Neural cell (in vitro differentiated cells): Measurements from ENCODE around the gene RPL38. TPM values are rescaled to one million over a fixed set of nuclear protein-coding genes. Genes with fewer than 3 reads are reported as not detected.

Source experiments
- H2AFZ ChIP-seq: fragments of 200-600, 300-800 bp; sonication (generic), shearing (Covaris generic); 2 replicates; pipeline ENCODE4 v1.6.0; 2014; ENCODE audit warnings: low read depth, mild to moderate bottlenecking, antibody characterized with exemption, low read length, moderate library complexity
- H3F3A ChIP-seq: fragments of 200-600 bp; shearing (Covaris generic); 2 replicates; pipeline ENCODE4 v1.6.1; 2016; ENCODE audit warnings: mild to moderate bottlenecking, moderate library complexity, mixed read lengths, antibody characterized with exemption, low read length; ENCODE audit not compliant: insufficient read depth, poor library complexity, severe bottlenecking
- H3K27ac ChIP-seq: fragments of 200-600, 300-800 bp; sonication (generic), shearing (Covaris generic); 2 replicates; pipeline ENCODE4 v1.5.1; 2014; ENCODE audit warnings: mild to moderate bottlenecking, low read length, moderate library complexity
- H3K27me3 ChIP-seq: fragments of 300-800, 200-600 bp; sonication (generic), shearing (Covaris generic); 2 replicates; pipeline ENCODE4 v1.6.0; 2014; ENCODE audit warnings: mild to moderate bottlenecking, low read depth, low read length, moderate library complexity; ENCODE audit not compliant: insufficient read depth
- H3K36me3 ChIP-seq: fragments of 300-800, 200-600 bp; sonication (generic), shearing (Covaris generic); 2 replicates; pipeline ENCODE4 v1.5.1; 2014; ENCODE audit warnings: mild to moderate bottlenecking, antibody characterized with exemption, low read length, moderate library complexity; ENCODE audit not compliant: insufficient read depth
- H3K4me2 ChIP-seq: fragments of 300-800, 200-600 bp; sonication (generic), shearing (Covaris generic); 2 replicates; pipeline ENCODE4 v1.6.0; 2014; ENCODE audit warnings: mild to moderate bottlenecking, low read length
- H3K4me3 ChIP-seq: fragments of 300-800, 200-600 bp; sonication (generic), shearing (Covaris generic); 2 replicates; pipeline ENCODE4 v1.5.1; 2014; ENCODE audit warnings: mild to moderate bottlenecking, low read length, moderate library complexity
- H3K79me2 ChIP-seq: fragments of 200-600 bp; shearing (Covaris generic); replicated peaks from 2 replicates; pipeline ENCODE4 v1.6.0; 2014; ENCODE audit warnings: mild to moderate bottlenecking, low read length, moderate library complexity; ENCODE audit not compliant: insufficient read depth
- H3K9ac ChIP-seq: fragments of 300-800, 200-600 bp; sonication (generic), shearing (Covaris generic); 2 replicates; pipeline ENCODE4 v1.6.1; 2016; ENCODE audit warnings: mild to moderate bottlenecking, low read length, mixed read lengths
- H3K9me2 ChIP-seq: fragments of 200-600 bp; shearing (Covaris generic); 2 replicates; pipeline ENCODE4 v1.6.1; 2016; ENCODE audit warnings: mild to moderate bottlenecking, low read length, mixed read lengths; ENCODE audit not compliant: insufficient read depth
- H3K9me3 ChIP-seq: fragments of 200-600, 300-800 bp; sonication (generic), shearing (Covaris generic); 2 replicates; pipeline ENCODE4 v1.6.1; 2016; ENCODE audit warnings: mild to moderate bottlenecking, mixed run types, low read length, moderate library complexity, mixed read lengths
- H4K20me1 ChIP-seq: fragments of 200-600 bp; shearing (Covaris generic); 2 replicates; pipeline ENCODE4 v1.6.1; 2016; ENCODE audit warnings: mild to moderate bottlenecking, mixed run types; ENCODE audit not compliant: insufficient read depth
- EP300 ChIP-seq: fragments of 450-650 bp; conservative IDR thresholded peaks from 2 replicates; pipeline ENCODE4 v1.6.1; 2014; ENCODE audit warnings: antibody characterized with exemption, mild to moderate bottlenecking, moderate library complexity; ENCODE audit not compliant: poor library complexity, severe bottlenecking
- EZH2 ChIP-seq: fragments of 200-600, 300-800 bp; shearing (Covaris generic), sonication (generic); IDR thresholded peaks from 2 replicates; pipeline ENCODE4 v1.6.1; 2014; ENCODE audit warnings: antibody characterized with exemption, low read length, borderline replicate concordance, mild to moderate bottlenecking; ENCODE audit not compliant: insufficient read depth, poor library complexity, severe bottlenecking
- MXI1 ChIP-seq: fragments of 450-650 bp; conservative IDR thresholded peaks from 2 replicates; pipeline ENCODE4 v1.6.1; 2014; ENCODE audit warnings: antibody characterized with exemption, mild to moderate bottlenecking; ENCODE audit not compliant: poor library complexity, severe bottlenecking
- POLR2AphosphoS5 ChIP-seq: IDR thresholded peaks from 2 replicates; pipeline ENCODE4 v1.6.1; 2012
- RAD21 ChIP-seq: fragments of 450-650 bp; conservative IDR thresholded peaks from 2 replicates; pipeline ENCODE4 v1.6.1; 2014; ENCODE audit warnings: antibody characterized with exemption, mild to moderate bottlenecking, moderate library complexity
- SMC3 ChIP-seq: fragments of 450-650 bp; conservative IDR thresholded peaks from 2 replicates; pipeline ENCODE4 v1.6.1; 2014; ENCODE audit warnings: antibody characterized with exemption, mild to moderate bottlenecking, moderate library complexity; ENCODE audit not compliant: poor library complexity
- TAF1 ChIP-seq: IDR thresholded peaks from 2 replicates; pipeline ENCODE4 v1.6.1; 2012; ENCODE audit warnings: low read depth
- polyA plus RNA-seq: library from polyadenylated mRNA; depleted of rRNA; stranded (reverse); fragments of >200 nt; gene quantifications from 2 replicates; pipeline ENCODE4 v1.2.3, GENCODE V29; 2014
- TF ChIP-seq, protein P1 (sequence below): fragments of 450-650 bp; IDR thresholded peaks from 2 replicates; pipeline ENCODE4 v1.5.1; 2014; ENCODE audit warnings: antibody characterized with exemption, mild to moderate bottlenecking, moderate library complexity; ENCODE audit not compliant: poor library complexity, severe bottlenecking
- TF ChIP-seq, protein P2 (sequence below): IDR thresholded peaks from 2 replicates; pipeline ENCODE4 v1.6.1; 2012; ENCODE audit warnings: borderline replicate concordance

RPL38 gene
- polyA plus RNA-seq, 1 donor from 2014 or later, result 378 TPM

GRCh38 chr17:74201948-74202347, 1.5 kb upstream of the RPL38 start:
- H3K79me2 ChIP-seq, result peaks cover 27% of the 10 kb centered on the region
- no peaks in the 10 kb centered on the region for H4K20me1 ChIP-seq
- no peak overlapping the region for H2AFZ ChIP-seq
- H3K4me3 ChIP-seq, result no peak overlapping the region
- no peaks in the 10 kb centered on the region for H3K9me2 ChIP-seq
- no peaks in the 10 kb centered on the region for H3K9me3 ChIP-seq
- H3F3A ChIP-seq, result no peaks in the 10 kb centered on the region
- no peaks in the 10 kb centered on the region for H3K27me3 ChIP-seq
- no peak overlapping the region for H3K9ac ChIP-seq
- no peaks in the 10 kb centered on the region for H3K36me3 ChIP-seq
- TF ChIP-seq RAD21 (no peak), SMC3 (no peak), MXI1 (no peak), POLR2AphosphoS5 (no peak), EZH2 (no peak), TAF1 (no peak), EP300 (no peak)
- TF ChIP-seq, protein P1, sequence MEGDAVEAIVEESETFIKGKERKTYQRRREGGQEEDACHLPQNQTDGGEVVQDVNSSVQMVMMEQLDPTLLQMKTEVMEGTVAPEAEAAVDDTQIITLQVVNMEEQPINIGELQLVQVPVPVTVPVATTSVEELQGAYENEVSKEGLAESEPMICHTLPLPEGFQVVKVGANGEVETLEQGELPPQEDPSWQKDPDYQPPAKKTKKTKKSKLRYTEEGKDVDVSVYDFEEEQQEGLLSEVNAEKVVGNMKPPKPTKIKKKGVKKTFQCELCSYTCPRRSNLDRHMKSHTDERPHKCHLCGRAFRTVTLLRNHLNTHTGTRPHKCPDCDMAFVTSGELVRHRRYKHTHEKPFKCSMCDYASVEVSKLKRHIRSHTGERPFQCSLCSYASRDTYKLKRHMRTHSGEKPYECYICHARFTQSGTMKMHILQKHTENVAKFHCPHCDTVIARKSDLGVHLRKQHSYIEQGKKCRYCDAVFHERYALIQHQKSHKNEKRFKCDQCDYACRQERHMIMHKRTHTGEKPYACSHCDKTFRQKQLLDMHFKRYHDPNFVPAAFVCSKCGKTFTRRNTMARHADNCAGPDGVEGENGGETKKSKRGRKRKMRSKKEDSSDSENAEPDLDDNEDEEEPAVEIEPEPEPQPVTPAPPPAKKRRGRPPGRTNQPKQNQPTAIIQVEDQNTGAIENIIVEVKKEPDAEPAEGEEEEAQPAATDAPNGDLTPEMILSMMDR, result no peak
- TF ChIP-seq, protein P2, sequence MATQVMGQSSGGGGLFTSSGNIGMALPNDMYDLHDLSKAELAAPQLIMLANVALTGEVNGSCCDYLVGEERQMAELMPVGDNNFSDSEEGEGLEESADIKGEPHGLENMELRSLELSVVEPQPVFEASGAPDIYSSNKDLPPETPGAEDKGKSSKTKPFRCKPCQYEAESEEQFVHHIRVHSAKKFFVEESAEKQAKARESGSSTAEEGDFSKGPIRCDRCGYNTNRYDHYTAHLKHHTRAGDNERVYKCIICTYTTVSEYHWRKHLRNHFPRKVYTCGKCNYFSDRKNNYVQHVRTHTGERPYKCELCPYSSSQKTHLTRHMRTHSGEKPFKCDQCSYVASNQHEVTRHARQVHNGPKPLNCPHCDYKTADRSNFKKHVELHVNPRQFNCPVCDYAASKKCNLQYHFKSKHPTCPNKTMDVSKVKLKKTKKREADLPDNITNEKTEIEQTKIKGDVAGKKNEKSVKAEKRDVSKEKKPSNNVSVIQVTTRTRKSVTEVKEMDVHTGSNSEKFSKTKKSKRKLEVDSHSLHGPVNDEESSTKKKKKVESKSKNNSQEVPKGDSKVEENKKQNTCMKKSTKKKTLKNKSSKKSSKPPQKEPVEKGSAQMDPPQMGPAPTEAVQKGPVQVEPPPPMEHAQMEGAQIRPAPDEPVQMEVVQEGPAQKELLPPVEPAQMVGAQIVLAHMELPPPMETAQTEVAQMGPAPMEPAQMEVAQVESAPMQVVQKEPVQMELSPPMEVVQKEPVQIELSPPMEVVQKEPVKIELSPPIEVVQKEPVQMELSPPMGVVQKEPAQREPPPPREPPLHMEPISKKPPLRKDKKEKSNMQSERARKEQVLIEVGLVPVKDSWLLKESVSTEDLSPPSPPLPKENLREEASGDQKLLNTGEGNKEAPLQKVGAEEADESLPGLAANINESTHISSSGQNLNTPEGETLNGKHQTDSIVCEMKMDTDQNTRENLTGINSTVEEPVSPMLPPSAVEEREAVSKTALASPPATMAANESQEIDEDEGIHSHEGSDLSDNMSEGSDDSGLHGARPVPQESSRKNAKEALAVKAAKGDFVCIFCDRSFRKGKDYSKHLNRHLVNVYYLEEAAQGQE, result no peak
- H3K27ac ChIP-seq, result no peak overlapping the region
- H3K4me2 ChIP-seq, result no peak overlapping the region

DNA sequence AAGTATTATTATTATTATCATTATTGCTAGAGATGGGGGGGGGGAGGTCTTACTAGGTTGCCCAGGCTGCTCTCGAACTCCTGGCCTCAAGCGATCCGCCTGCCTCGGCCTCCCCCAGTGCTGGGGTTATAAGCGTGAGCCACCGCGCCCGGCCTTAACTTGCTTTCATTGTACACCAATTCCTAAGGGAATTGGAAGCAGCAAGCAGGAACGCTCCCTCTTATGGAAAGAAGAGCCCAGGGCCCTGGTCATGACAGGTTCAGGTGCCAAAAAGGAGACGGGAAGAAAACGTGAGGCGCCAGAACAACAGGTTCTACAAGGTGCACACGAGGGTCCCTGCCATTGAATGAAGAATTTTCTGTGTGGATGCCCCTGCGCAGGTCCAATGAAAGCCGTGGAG, 540 bp upstream of the RPL38 start:
- Histone ChIP-seq H2AFZ (peak overlapping the region; percentile 83), H3K27me3 (no peaks in the 10 kb centered on the region), H3K4me2 (no peak overlapping the region), H3K27ac (peak overlapping the region; percentile 21), H3K36me3 (no peaks in the 10 kb centered on the region), H3K9me3 (no peaks in the 10 kb centered on the region), H3K79me2 (peaks cover 27% of the 10 kb centered on the region), H3K4me3 (peak overlapping the region; percentile 99), H3K9ac (peak overlapping the region; percentile 54), H3F3A (no peaks in the 10 kb centered on the region), H4K20me1 (no peaks in the 10 kb centered on the region), H3K9me2 (no peaks in the 10 kb centered on the region)
- TF ChIP-seq POLR2AphosphoS5 (no peak), EZH2 (no peak), EP300 (no peak), RAD21 (no peak), TAF1 (no peak), MXI1 (no peak), SMC3 (no peak)
- TF ChIP-seq, protein P1, result no peak
- TF ChIP-seq, protein P2, result no peak
